ENCODE measurements around the gene AK9. TPM values are rescaled to one million over a fixed set of nuclear protein-coding genes. Genes with fewer than 3 reads are reported as not detected.

AK9 gene
- total RNA-seq, 1 experiment from 2014 or later, result 3.5 TPM

- H3K9ac ChIP-seq (ENCODE audit: low read length), result no peak overlapping the region
- no peaks in the 10 kb centered on the region for H3K9me3 ChIP-seq (ENCODE audit: control insufficient read depth in 1 of 2, insufficient read depth in 1 of 2, low read depth in 1 of 2, low read length in 2 of 2)
- intact Hi-C loops (cut with micrococcal nuclease), result no loop called here
- H3K27ac ChIP-seq (ENCODE audit: low read depth, low read length), result no peak overlapping the region
- TF ChIP-seq POLR2AphosphoS5 (IDR thresholded peaks at IDR 0.05; ENCODE audit: low read depth, low read length) (no peak), ATF3 (IDR thresholded peaks at IDR 0.05) (no peak), REST (IDR thresholded peaks at IDR 0.05; ENCODE audit: low read depth) (no peak), JUND (IDR thresholded peaks at IDR 0.05) (no peak), EZH2 (IDR thresholded peaks at IDR 0.05) (no peak), ZBTB33 (IDR thresholded peaks at IDR 0.05; ENCODE audit: extremely low read depth, insufficient replicate concordance, low read length) (no peak), TCF7L2 (IDR thresholded peaks at IDR 0.05; ENCODE audit: borderline replicate concordance, extremely low read depth, insufficient read depth, insufficient read length) (no peak), SP1 (IDR thresholded peaks at IDR 0.05; ENCODE audit: low read depth) (no peak), FOSL1 (IDR thresholded peaks at IDR 0.05; ENCODE audit: low read depth) (no peak), CEBPB (IDR thresholded peaks at IDR 0.05; ENCODE audit: low read depth) (no peak), ELF1 (IDR thresholded peaks at IDR 0.05; ENCODE audit: borderline replicate concordance, low read depth) (no peak), SRF (IDR thresholded peaks at IDR 0.05; ENCODE audit: low read depth) (no peak), EZH2phosphoT487 (IDR thresholded peaks at IDR 0.05; ENCODE audit: borderline replicate concordance) (no peak), CBX3 (IDR thresholded peaks at IDR 0.05; ENCODE audit: low read depth) (no peak), MAX (IDR thresholded peaks at IDR 0.05) (no peak), RAD21 (IDR thresholded peaks at IDR 0.05; ENCODE audit: low read depth) (no peak), ZFX (IDR thresholded peaks at IDR 0.05) (no peak), SIN3A (IDR thresholded peaks at IDR 0.05; ENCODE audit: low read depth) (no peak)
- peaks cover 10 to 15% of the 10 kb centered on the region in 2 experiments; a peak in 3 of 4 replicates for H3K36me3 ChIP-seq (ENCODE audit: control insufficient read depth in 1 of 2, insufficient read depth in 2 of 2, low read length in 2 of 2)
- peaks cover 24% of the 10 kb centered on the region for H3K79me2 ChIP-seq (ENCODE audit: insufficient read depth, low read length)
- no peaks in the 10 kb centered on the region for H3K27me3 ChIP-seq (ENCODE audit: insufficient read depth, low read length)
- ChIA-PET RAD21 (ENCODE audit: low non-redundant PET in 1 of 2, low total read pairs in 2 of 2, uncharacterized antibody in 2 of 2, unreplicated experiment in 2 of 2) (no interaction called here), CTCF (no interaction called here), POLR2A (no interaction called here)
- ATAC-seq (no peak), DNase-seq (ENCODE audit: low read depth, low spot score) (no peak)
- H3K9me2 ChIP-seq (ENCODE audit: insufficient read depth), result no peaks in the 10 kb centered on the region
- BruUV-seq (replicated peaks), result no TSS peak
- H3K4me1 ChIP-seq (ENCODE audit: control insufficient read depth in 1 of 2, insufficient read depth in 2 of 2, low read length in 2 of 2), result peaks cover 4 to 15% of the 10 kb centered on the region in 2 experiments; a peak in 3 of 4 replicates
- H4K20me1 ChIP-seq (ENCODE audit: insufficient read depth), result no peaks in the 10 kb centered on the region
- H3K4me2 ChIP-seq (ENCODE audit: low read length), result no peak overlapping the region
- no peak overlapping the region for H3K4me3 ChIP-seq (replicated peaks in 1 of 2; ENCODE audit: low read depth in 1 of 2, low read length in 2 of 2)
- no peak overlapping the region for H2AFZ ChIP-seq (ENCODE audit: low read depth, low read length, poor library complexity, severe bottlenecking)
Observed at GRCh38 chr6:109485266-109485935, 205.6 kb downstream of the AK9 start.
